GM18505 (cell line): Measurements from ENCODE around the gene MUC5AC.

Experiments used
- ATAC-seq: cut with Tn5 transposase; IDR thresholded peaks from one replicate; pipeline ENCODE4 v1.9.1; 2021; ENCODE audit not compliant: unreplicated experiment
- POLR2A ChIP-seq: IDR thresholded peaks from 4 replicates; pipeline ENCODE4 v1.6.1; 2011; ENCODE audit warnings: borderline replicate concordance; ENCODE audit not compliant: insufficient read depth, insufficient read length; ENCODE audit errors: extremely low read depth

The MUC5AC gene

DNA sequence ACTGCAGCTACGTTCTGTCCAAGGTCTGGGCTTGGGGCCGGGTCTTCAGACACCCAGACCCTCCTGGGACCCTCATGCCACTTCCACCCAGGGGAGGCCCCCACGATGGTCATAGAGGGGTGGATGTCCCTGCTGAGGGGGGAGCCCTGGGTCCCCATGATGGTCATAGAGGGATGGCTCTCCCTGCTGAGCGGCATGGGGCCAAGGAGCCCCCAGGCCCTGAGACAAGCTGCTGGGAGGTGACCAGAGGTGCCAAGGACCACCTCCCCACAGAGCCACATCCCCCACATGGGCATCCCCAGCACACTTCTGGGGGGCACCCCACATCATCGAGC, 72.3 kb downstream of the MUC5AC start:
- no peak for ATAC-seq
- no peak for TF ChIP-seq POLR2A

GRCh38 chr11:1230456-1231395, 73.0 kb downstream of the MUC5AC start:
- TF ChIP-seq POLR2A: no peak
- no peak for ATAC-seq

GRCh38 chr11:1231396-1232020, 73.8 kb downstream of the MUC5AC start:
- ATAC-seq: no peak
- TF ChIP-seq POLR2A: no peak

DNA sequence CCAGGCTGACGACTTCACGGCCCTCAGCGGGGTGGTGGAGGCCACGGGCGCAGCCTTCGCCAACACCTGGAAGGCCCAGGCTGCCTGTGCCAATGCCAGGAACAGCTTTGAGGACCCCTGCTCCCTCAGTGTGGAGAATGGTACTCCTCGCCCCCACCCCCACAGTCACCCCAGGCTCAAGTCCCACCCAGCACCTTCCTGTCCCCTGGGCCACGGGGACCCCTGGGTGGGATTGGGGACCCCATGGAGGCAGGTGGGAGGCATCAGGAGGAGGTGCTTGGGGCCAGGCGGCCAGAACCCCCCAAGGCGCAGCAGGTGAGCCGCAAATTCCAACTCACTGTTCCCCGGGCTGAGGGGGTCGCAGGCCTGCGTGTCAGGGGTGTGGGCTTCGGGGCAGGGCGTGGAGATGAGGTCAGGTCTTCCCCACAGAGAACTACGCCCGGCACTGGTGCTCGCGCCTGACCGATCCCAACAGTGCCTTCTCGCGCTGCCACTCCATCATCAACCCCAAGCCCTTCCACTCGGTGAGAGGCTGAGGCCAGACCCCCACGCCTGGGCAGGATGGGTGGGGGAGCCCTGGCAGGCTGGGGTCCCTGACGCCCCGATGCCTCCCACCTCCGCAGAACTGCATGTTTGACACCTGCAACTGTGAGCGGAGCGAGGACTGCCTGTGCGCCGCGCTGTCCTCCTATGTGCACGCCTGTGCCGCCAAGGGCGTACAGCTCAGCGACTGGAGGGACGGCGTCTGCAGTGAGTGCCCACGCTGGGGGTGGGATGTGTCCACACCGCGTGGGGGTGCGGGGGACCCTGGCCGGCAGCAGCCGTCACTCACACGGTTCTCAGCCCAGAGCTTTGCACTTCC, 74.5 kb downstream of the MUC5AC start:
- no peak for ATAC-seq
- TF ChIP-seq POLR2A: no peak

DNA sequence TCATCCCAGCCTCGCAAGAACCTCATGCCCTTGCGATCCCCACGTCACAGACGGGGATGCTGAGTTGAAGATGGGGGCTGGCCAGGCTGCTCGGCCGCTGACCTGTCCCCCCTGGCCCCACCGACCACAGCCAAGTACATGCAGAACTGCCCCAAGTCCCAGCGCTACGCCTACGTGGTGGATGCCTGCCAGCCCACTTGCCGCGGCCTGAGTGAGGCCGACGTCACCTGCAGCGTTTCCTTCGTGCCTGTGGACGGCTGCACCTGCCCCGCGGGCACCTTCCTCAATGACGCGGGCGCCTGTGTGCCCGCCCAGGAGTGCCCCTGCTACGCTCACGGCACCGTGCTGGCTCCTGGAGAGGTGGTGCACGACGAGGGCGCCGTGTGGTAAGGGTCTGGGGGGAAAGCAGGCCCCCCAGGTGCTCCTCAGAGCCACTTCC, 75.1 kb downstream of the MUC5AC start:
- no peak for ATAC-seq
- TF ChIP-seq POLR2A: no peak

GRCh38 chr11:1233351-1234053, 75.7 kb downstream of the MUC5AC start:
- TF ChIP-seq POLR2A: no peak
- ATAC-seq: no peak

GRCh38 chr11:1234054-1234720, 76.4 kb downstream of the MUC5AC start:
- no peak for TF ChIP-seq POLR2A
- ATAC-seq: no peak

DNA sequence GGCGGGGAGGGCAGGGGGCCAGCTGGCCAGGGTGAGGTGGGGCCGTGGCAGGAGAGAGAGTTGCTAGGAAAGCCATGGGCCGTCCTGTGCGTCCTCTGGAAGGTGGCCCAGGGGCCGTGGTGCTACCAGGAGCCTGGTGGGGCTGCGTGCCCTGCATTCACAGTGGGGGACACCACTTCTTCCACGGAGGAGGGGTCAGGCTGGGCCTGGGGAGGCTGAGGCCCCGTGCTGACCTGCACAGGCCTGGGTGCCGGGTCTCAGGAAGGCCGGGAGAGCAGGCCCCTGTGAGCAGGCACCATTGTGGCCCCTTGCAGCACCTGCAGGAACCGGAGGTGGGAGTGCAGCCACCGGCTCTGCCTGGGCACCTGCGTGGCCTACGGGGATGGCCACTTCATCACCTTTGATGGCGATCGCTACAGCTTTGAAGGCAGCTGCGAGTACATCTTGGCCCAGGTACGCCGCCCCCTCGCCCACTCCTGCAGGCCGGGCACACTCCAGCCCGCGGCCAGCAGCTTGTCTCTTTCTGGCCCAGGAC, 77.1 kb downstream of the MUC5AC start:
- no peak for TF ChIP-seq POLR2A
- ATAC-seq: no peak

DNA sequence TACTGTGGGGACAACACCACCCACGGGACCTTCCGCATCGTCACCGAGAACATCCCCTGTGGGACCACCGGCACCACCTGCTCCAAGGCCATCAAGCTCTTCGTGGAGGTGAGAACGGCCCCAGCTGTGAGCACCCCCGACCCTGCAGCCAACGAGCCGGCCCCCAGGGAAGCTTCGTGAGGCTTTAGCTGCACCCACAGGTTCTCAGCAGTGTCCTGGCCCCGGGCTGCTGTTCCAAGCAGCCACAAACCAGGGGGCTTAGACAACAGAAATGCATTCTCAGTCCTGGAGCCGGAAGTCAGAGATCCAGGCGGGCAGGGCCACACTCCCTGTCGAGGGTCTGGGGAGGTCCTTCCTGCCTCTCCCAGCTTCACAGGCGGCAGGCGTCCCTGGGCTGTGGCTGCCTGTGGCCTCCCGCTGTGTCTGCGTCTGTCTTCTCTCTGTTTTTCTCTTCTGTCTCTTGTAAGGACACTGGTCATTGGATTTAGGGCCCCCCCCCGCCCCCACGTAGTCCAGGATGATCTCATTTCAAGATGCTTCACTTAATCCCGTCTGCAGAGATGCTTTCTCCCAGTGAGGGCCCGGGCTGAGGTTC, 77.7 kb downstream of the MUC5AC start:
- no peak for ATAC-seq
- no peak for TF ChIP-seq POLR2A

DNA sequence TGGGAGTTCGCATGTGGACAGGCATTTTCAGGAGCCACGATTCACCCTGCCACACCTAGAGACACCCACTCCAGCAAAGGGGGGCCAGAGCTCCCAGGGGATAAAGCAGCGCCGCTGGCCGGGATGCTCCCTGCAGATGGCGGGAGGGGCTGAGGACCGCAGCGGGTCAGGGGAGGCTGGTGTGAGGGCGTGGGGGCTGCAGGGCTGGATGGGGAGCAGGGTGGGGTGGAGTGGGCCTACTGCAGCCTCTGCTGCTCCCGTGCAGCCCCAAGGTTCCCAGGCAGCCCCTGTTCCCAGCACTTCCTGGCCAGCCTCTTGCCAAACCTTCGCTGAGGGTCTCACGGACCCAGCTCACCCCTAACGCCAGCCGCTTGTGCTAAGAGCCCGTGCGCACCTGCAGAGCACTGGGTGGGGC, 78.2 kb downstream of the MUC5AC start:
- ATAC-seq: no peak
- no peak for TF ChIP-seq POLR2A

- no peak for TF ChIP-seq POLR2A
- no peak for ATAC-seq
Measured at GRCh38 chr11:1236316-1237127, 78.8 kb downstream of the MUC5AC start.
